A673 (cell line): Measurements from ENCODE around the gene MYEOV.

Source experiments
- CTCF ChIP-seq: fragments of 300-800, 200-600 bp; sonication (generic); conservative IDR thresholded peaks from 2 replicates; pipeline ENCODE4 v1.5.1; 2017; ENCODE audit warnings: low read depth, mild to moderate bottlenecking, antibody characterized with exemption, low read length, moderate library complexity, mixed read lengths
- EZH2 ChIP-seq: fragments of 200-600 bp; sonication (generic); IDR thresholded peaks from 2 replicates; pipeline ENCODE4 v1.6.1; 2017; ENCODE audit warnings: borderline replicate concordance, low read depth, mild to moderate bottlenecking, mixed read lengths, antibody characterized with exemption, low read length; ENCODE audit not compliant: poor library complexity, severe bottlenecking

- TF ChIP-seq CTCF = no peak
- no peak for TF ChIP-seq EZH2
These were observed 2.3 kb downstream of the MYEOV start for GRCh38 chr11:69295995-69296889.
